ENCODE results near the gene MARCKS. TPM values are rescaled to one million over a fixed set of nuclear protein-coding genes. Genes with fewer than 3 reads are reported as not detected.

MARCKS gene
- total and polyA plus RNA-seq, 2 of the 13 experiments (the other 11 are each of a cell fraction or from before 2014, with no cell fraction given), result 30.5 to 39.5 TPM

DNA sequence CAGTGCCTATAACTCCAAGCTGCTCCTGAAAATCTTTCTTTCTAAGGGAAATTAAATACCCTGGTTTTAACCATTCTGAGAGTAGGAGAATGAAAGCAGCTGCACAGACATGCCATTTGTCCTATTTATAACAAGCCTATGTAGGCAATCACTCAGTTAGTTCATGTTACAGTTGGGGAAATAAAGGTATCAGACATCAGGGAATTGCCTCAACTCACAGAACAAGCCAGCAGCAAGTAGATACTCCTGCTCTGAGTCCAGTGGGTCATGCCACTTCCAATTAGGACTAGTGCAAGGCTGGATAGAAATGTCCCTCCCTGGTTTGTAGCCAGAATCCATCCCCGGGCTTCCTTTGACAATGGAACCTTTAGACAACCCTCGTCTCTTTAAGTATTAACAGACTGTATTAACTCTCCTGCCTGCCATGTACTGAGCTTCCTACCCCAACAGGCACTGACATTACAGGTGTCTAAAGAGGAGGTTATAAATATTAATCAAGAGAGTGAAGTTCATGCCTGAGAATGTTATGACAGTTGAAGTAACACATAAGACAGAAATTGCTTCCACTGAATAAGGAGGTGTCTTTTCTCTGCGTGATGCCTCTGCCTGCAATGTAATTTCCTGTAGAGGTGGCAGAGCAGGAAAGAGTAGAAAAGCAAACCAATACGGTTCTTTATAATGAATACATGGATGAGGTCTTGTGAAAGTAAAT lies 28.0 kb upstream of the MARCKS start:
- WGBS (ENCODE audit: low lambda C conversion rate), result 41% methylated on average over 4 of the region's 4 CpGs
- POLR2A ChIA-PET, result no interaction called here
- Histone ChIP-seq H2AFZ (ENCODE audit: low read length) (no peak overlapping the region), H3K36me3 (replicated peaks in 1 of 2; ENCODE audit: control insufficient read depth in 1 of 2, insufficient read depth in 2 of 2, low read length in 2 of 2) (no peaks in the 10 kb centered on the region), H3K27ac (ENCODE audit: extremely low read length, insufficient read depth, low read length) (no peak overlapping the region), H3K9me3 (ENCODE audit: low read length) (no peaks in the 10 kb centered on the region), H3K4me3 (replicated peaks in 1 of 3; ENCODE audit: insufficient read depth in 1 of 3, low read depth in 2 of 3, low read length in 3 of 3) (no peak overlapping the region), H3K27me3 (ENCODE audit: control insufficient read depth in 1 of 2, insufficient read depth in 2 of 2, low read length in 2 of 2) (0 out of 5 replicates have a peak, but pooled peaks cover 0 to 2% of the 10 kb centered on the region in 2 experiments), H3K4me1 (ENCODE audit: insufficient read depth, low read length) (no peaks in the 10 kb centered on the region), H3K79me2 (ENCODE audit: insufficient read depth, low read length) (no peaks in the 10 kb centered on the region), H3K9ac (ENCODE audit: insufficient read depth, low read depth, low read length) (no peak overlapping the region), H3K4me2 (ENCODE audit: low read depth, low read length) (no peak overlapping the region), H4K20me1 (ENCODE audit: insufficient read depth, low read length) (no peaks in the 10 kb centered on the region)
- no peak for DNase-seq (ENCODE audit: low spot score)
- in situ Hi-C loops (cut with HindIII; ENCODE audit: extremely low pct_ligation_motif_present, low pct_unique_long_range_greater_than_20kb) (no loop called here), intact Hi-C loops (cut with micrococcal nuclease; ENCODE audit: unreplicated experiment) (no loop called here)
- ATAC-seq, result no peak
- CTCF ChIA-PET (ENCODE audit: low intra/inter-chr PET ratio, low total read pairs), result no interaction called here
- BruUV-seq (replicated peaks), result no TSS peak
- no peak for FAIRE-seq
- TF ChIP-seq, protein P1, sequence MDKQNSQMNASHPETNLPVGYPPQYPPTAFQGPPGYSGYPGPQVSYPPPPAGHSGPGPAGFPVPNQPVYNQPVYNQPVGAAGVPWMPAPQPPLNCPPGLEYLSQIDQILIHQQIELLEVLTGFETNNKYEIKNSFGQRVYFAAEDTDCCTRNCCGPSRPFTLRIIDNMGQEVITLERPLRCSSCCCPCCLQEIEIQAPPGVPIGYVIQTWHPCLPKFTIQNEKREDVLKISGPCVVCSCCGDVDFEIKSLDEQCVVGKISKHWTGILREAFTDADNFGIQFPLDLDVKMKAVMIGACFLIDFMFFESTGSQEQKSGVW (CRISPR knock-in tag; IDR thresholded peaks at IDR 0.05; ENCODE audit: borderline replicate concordance), result no peak
- TF ChIP-seq, protein P2, sequence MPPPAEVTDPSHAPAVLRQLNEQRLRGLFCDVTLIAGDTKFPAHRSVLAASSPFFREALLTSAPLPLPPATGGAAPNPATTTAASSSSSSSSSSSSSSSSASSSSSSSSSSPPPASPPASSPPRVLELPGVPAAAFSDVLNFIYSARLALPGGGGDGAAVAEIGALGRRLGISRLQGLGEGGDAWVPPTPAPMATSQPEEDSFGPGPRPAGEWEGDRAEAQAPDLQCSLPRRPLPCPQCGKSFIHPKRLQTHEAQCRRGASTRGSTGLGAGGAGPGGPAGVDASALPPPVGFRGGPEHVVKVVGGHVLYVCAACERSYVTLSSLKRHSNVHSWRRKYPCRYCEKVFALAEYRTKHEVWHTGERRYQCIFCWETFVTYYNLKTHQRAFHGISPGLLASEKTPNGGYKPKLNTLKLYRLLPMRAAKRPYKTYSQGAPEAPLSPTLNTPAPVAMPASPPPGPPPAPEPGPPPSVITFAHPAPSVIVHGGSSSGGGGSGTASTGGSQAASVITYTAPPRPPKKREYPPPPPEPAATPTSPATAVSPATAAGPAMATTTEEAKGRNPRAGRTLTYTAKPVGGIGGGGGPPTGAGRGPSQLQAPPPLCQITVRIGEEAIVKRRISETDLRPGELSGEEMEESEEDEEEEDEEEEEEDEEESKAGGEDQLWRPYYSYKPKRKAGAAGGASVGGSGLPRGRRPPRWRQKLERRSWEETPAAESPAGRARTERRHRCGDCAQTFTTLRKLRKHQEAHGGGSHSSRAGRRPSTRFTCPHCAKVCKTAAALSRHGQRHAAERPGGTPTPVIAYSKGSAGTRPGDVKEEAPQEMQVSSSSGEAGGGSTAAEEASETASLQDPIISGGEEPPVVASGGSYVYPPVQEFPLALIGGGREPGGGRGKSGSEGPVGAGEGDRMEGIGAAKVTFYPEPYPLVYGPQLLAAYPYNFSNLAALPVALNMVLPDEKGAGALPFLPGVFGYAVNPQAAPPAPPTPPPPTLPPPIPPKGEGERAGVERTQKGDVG (CRISPR knock-in tag; IDR thresholded peaks at IDR 0.05; ENCODE audit: borderline replicate concordance), result no peak
- TF ChIP-seq ZNF232 (CRISPR knock-in tag; IDR thresholded peaks at IDR 0.05; ENCODE audit: borderline replicate concordance), result no peak
- no peak for TF ChIP-seq BRCA1 (CRISPR knock-in tag; IDR thresholded peaks at IDR 0.05)
- no peak for TF ChIP-seq ERF (CRISPR knock-in tag; IDR thresholded peaks at IDR 0.05)
- TF ChIP-seq, protein P3, sequence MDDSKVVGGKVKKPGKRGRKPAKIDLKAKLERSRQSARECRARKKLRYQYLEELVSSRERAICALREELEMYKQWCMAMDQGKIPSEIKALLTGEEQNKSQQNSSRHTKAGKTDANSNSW (CRISPR knock-in tag; IDR thresholded peaks at IDR 0.05; ENCODE audit: borderline replicate concordance), result no peak
- no peak for TF ChIP-seq ZNF644 (CRISPR knock-in tag; IDR thresholded peaks at IDR 0.05; ENCODE audit: low read depth)
- TF ChIP-seq, protein P4, sequence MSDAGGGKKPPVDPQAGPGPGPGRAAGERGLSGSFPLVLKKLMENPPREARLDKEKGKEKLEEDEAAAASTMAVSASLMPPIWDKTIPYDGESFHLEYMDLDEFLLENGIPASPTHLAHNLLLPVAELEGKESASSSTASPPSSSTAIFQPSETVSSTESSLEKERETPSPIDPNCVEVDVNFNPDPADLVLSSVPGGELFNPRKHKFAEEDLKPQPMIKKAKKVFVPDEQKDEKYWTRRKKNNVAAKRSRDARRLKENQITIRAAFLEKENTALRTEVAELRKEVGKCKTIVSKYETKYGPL (CRISPR knock-in tag; IDR thresholded peaks at IDR 0.05), result no peak
